Measurements from ENCODE around the gene OTUB2. TPM values are rescaled to one million over a fixed set of nuclear protein-coding genes. Genes with fewer than 3 reads are reported as not detected.

Gene OTUB2
- total RNA-seq, result 1 to 10 TPM; 1.3 to 3.5 (median 1.4) TPM
- long read RNA-seq, donor 1, partial matches to known transcripts, result 0 of 1 reads
- long read RNA-seq, donor 1, other reads (novel, unspliced or antisense), result 0 of 1 reads
- long read RNA-seq, donor 2, partial matches to known transcripts, result 0 of 3 reads
- long read RNA-seq, donor 2, other reads (novel, unspliced or antisense), result 0 of 3 reads

DNA sequence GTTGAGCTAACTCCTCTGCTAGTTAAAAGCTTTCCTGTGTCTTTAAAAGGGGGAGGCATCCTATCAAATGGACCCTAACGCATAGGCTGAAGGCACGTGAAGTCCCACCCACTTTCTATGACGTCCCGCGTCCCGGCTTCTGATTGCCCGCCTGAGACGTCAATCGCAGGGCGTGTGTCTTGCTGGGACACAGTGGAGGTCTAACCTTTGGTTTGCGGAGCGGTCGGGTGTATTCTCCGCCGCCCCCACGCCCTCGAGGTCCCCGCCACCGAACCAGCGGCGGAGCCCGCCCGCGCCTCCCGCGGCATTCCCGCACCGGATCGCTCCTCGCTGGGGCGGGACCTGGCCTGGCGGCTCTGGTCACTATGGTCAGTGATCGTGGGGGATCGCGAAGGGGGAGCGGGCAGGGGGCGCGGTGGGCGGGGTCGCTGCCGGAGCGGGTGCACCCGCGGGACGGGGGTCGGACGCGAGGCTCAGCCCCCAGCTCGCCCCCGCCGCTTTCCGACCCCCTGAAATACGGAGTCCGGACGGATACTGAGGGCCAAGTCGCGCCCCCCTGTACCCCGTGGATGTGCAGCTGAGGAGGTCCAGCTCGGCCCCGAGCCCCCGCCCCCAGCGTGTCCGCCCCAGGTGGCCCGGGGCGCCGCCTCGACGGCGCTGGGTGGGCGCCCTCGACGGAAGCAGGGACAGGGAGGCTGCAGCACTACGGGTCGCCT, at the start of gene OTUB2:
TSS of gene OTUB2 (plus strand) at position 168 of the 716 bp plus-strand sequence. CDS start at position 366, 198 bp downstream.
- no peak for TF ChIP-seq CTCF (IDR thresholded peaks at IDR 0.05)
- ATAC-seq, result peak; percentile 97
- no peaks in the 10 kb centered on the region for H3K9me3 ChIP-seq
- DNase-seq, result peak; percentile 97 to 99 (median 99)
- H3K4me3 ChIP-seq, result peak within 1 kb of the TSS; percentile 40
- peaks cover 4% of the 10 kb centered on the region for H3K4me1 ChIP-seq (ENCODE audit: low read depth)
- no peaks in the 10 kb centered on the region for H3K36me3 ChIP-seq (ENCODE audit: low read depth)
- intact Hi-C loops (cut with DNase I, micrococcal nuclease), result no loop called here

GRCh38 chr14:93976477-93977057, 49.6 kb upstream of the OTUB2 start, which contains the start of gene ASB2:
Gene ASB2 (minus strand): TSS chr14:93976570. CDS start chr14:93964539, 12,031 bp downstream.
- Histone ChIP-seq H3K4me1 (ENCODE audit: low read depth) (no peaks in the 10 kb centered on the region), H3K9me3 (no peaks in the 10 kb centered on the region), H3K4me3 (no peak within 1 kb of the TSS), H3K36me3 (ENCODE audit: low read depth) (no peaks in the 10 kb centered on the region)
- no peak for TF ChIP-seq CTCF (IDR thresholded peaks at IDR 0.05)
- ATAC-seq, result peak; percentile 15
- DNase-seq, result peak in 2 of 3 donors; percentile 18 to 32
- intact Hi-C loops (cut with DNase I, micrococcal nuclease), result no loop called here

- no peak overlapping the region for H3K4me3 ChIP-seq
- intact Hi-C loops (cut with DNase I, micrococcal nuclease), result no loop called here
- no peaks in the 10 kb centered on the region for H3K9me3 ChIP-seq
- ATAC-seq, result no peak
- DNase-seq, result peak in 1 of 3 donors; percentile 24
- H3K36me3 ChIP-seq (ENCODE audit: low read depth), result no peaks in the 10 kb centered on the region
- no peak for TF ChIP-seq CTCF (IDR thresholded peaks at IDR 0.05)
- no peaks in the 10 kb centered on the region for H3K4me1 ChIP-seq (ENCODE audit: low read depth)
Observed at GRCh38 chr14:93977171-93977570, 49.0 kb upstream of the OTUB2 start.

GRCh38 chr14:93977790-93978581, 48.2 kb upstream of the OTUB2 start:
- ATAC-seq, result peak; percentile 64
- H3K36me3 ChIP-seq (ENCODE audit: low read depth), result no peaks in the 10 kb centered on the region
- peak in 2 of 3 donors; percentile 43 to 62 for DNase-seq
- intact Hi-C loops (cut with DNase I, micrococcal nuclease), result no loop called here
- no peaks in the 10 kb centered on the region for H3K9me3 ChIP-seq
- no peak for TF ChIP-seq CTCF (IDR thresholded peaks at IDR 0.05)
- H3K4me3 ChIP-seq, result no peak overlapping the region
- H3K4me1 ChIP-seq (ENCODE audit: low read depth), result no peaks in the 10 kb centered on the region

DNA sequence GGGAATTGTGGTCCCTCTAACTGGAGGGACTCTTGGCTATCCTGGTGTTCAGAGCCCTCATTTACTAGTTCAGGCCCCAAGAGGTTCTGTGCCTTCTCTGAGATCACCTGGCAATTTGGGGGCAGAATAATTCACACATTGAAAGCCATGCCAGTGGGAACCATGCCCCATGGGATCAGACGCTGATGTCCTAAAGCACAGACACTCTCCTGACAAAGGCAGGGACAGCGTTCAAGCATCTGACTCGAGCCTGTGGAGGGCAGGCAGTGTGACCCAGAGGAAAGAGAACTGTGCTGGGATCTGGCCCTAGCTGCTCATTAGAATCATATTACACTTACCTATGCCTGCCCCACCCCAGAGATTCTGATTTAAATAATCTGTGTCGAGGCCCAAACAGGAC, 47.4 kb upstream of the OTUB2 start:
- no peaks in the 10 kb centered on the region for H3K9me3 ChIP-seq
- no peak overlapping the region for H3K4me3 ChIP-seq
- no peak for TF ChIP-seq CTCF (IDR thresholded peaks at IDR 0.05)
- H3K36me3 ChIP-seq (ENCODE audit: low read depth), result no peaks in the 10 kb centered on the region
- intact Hi-C loops (cut with DNase I, micrococcal nuclease), result no loop called here
- DNase-seq (no peak), ATAC-seq (no peak)
- no peaks in the 10 kb centered on the region for H3K4me1 ChIP-seq (ENCODE audit: low read depth)
